T1000 (cell line): ENCODE measurements around the gene VIM.
"Not testable (repeated sequence)": the region's sequence is repeated elsewhere in the genome, so short reads cannot be mapped to it uniquely, and the experiment has no call there.

Source experiments
- DNase-seq: peaks from one replicate; lab custom pipeline; 2025; ENCODE audit warnings: mixed read lengths; lab: John Stamatoyannopoulos, UW

VIM gene

GRCh38 chr10:17232276-17232960 lies 4.4 kb downstream of the VIM start:
- no peak for DNase-seq

DNA sequence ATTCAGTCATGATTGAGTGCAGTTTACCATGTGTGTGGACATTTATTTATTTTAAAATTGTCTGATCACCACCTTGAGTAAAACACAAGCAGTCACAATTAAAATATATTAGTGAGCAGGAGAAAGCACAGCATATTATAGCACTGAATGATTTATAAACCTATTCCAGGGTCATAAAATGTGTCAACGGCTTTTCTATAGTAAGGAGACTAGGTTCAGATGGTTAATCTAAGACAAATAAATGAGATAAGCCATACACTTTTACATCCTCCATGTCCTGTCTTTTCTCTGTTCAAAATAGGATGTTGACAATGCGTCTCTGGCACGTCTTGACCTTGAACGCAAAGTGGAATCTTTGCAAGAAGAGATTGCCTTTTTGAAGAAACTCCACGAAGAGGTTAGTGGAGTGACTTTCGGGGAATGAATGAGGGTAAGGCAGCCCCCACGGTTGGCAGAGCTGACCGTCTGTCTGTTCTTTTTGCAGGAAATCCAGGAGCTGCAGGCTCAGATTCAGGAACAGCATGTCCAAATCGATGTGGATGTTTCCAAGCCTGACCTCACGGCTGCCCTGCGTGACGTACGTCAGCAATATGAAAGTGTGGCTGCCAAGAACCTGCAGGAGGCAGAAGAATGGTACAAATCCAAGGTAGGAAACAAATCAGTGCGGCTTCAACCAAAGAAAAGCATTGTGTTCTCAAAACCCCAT lies 5.4 kb downstream of the VIM start:
- no peak for DNase-seq

DNA sequence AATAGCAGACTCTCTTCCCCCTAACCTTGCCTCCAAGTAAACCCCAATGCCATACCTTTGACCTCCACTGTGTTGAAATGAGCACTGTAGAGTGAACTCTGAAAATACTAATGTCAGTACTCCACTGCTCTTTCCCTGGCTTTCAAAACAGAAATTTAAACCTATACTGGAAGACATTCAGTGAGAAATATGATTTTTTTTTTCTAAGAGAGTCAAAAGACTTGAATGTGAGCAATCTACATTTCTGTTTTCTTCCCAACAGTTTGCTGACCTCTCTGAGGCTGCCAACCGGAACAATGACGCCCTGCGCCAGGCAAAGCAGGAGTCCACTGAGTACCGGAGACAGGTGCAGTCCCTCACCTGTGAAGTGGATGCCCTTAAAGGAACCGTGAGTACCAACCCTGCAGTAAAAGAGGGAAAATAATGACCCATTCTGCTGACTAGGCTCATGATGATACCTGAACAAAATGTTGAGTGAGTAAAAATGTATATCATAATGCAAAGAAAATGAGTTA lies 6.4 kb downstream of the VIM start:
- DNase-seq = no peak

DNA sequence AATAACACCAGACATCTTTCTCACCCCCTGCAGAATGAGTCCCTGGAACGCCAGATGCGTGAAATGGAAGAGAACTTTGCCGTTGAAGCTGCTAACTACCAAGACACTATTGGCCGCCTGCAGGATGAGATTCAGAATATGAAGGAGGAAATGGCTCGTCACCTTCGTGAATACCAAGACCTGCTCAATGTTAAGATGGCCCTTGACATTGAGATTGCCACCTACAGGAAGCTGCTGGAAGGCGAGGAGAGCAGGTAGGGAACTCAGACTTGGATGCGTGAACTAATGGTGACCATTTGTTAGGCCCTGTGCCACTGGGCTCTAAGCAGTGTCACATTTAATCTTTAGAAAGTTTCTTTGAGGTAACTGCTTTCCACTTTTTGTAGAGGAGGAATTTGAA lies 7.1 kb downstream of the VIM start:
- no peak for DNase-seq

GRCh38 chr10:17236468-17237148 lies 8.6 kb downstream of the VIM start:
- no peak for DNase-seq

GRCh38 chr10:17237149-17237527 lies 9.1 kb downstream of the VIM start:
- no peak for DNase-seq

- DNase-seq = no peak
These were observed 9.9 kb downstream of the VIM start for GRCh38 chr10:17237915-17238444.

DNA sequence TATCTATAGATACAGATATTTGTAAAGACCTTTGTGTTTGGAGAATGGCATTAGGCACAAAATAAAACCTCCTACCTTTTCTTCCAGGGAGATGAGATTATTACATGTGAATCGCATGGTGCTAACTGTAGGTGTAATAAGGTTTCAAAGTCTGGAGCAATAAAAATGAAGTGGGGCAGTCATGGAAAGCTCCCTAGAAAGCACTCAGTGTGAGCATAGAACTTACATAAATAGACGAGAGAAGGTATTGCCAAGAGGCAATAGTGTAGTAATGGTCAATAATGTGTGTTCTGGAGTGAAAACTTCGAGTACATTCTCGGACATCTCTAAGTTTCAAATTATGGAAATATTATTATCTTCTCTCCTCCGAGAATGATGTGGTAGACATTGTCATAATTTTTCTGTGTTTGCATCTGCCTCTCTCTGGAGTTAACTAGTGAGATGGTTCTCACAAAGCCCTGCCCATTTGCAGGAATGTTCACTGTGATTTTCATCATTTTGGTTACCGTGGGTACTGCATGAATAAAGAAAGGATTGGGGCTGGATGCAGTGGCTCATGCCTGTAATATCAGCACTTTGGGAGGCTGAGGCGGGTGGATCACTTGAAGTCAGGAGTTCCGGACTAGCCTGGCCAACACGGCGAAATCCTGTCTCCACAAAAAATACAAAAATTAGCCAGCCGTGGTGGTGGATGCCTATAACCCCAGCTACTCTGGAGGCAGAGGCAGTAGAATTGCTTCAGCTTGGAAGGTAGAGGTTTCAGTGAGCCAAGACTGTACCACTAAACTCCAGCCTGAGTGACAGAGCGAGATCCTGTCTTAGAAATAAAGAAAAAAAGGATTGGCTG lies 10.6 kb downstream of the VIM start:
- DNase-seq = no peak

DNA sequence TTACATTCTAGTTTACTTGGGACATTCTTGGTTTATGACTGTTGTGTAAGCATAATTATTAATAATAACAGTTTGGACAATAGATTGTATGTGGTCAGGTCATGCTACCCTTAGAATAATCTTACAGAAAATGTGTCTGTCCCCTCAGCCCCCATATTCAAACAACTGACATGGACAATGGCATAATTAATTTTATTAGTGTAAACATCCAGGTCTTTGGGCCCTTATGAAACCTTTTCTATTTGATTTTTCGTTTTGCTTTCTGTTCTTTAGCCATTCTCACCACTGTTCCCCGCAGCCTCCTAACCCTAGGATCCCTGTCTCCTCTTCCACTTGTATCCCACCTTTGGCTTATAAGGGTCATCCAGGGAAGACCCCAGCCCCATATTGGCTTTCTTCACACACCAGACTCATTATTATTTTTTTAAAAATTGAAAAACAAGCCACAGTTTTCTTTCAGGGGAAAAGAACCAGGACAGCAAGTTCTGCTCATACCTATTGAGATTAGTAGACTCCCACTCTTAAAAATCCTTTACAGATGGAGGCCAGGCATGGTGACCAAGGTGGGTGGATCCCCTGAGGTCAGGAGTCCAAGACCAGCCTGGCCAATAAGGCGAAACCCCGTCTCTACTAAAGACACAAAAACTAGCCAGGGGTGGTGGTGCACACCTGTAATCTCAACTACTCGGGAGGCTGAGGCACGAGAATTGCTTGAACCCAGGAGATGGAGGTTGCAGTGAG lies 11.5 kb downstream of the VIM start:
- no peak for DNase-seq

DNA sequence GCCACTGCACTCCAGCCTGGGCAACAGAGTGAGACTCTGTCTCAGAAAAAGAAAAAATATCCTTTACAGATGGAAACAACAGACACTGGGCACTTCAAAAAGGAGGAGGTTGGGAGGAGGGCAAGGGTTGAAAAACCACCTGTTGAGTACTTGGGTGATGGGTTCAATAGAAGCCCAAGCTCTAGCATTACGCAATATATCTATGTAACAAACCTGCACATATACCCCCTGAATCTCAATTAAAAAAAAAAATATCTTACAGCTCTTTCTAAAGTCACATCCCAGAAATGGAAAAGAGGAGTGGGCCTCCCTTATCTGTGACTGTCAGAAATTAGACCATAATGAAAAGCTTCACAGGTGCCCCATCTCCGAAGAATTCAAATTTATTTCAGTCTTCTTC lies 12.1 kb downstream of the VIM start:
- no peak for DNase-seq

- no peak for DNase-seq
These were observed 12.6 kb downstream of the VIM start for GRCh38 chr10:17240616-17241015.

- DNase-seq = no peak
These were observed 13.7 kb downstream of the VIM start for GRCh38 chr10:17241611-17242333.

DNA sequence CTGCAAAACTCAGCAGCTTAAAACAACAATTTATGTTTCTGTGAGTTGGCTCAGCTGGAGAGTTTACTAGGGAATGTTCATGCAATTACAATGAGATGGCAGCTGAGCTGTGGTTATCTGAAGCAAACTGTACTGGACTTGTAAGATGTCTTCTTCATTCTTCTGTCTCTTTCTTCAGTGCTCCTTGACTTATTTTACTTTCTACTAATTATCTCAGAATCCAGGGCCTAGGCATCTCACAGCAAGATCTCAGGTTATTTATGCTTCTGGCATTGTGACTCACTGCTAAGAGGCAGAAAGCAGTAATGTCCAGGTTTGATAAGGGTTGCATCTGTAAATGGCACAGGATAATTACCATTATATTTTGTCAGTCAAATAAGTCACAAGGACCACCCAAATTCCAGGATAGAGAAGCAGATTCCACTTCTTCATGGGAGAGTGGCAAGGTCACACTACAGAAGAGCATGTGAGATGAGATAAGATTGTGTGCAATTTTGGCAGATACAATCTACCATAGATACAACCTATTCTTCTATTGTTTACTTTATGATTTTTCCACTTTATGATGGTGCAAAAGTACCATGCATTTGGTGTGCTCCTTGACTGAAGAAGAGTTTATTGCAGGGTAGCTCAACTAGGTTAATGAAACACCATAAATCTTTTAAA lies 16.8 kb downstream of the VIM start:
- no peak for DNase-seq

DNA sequence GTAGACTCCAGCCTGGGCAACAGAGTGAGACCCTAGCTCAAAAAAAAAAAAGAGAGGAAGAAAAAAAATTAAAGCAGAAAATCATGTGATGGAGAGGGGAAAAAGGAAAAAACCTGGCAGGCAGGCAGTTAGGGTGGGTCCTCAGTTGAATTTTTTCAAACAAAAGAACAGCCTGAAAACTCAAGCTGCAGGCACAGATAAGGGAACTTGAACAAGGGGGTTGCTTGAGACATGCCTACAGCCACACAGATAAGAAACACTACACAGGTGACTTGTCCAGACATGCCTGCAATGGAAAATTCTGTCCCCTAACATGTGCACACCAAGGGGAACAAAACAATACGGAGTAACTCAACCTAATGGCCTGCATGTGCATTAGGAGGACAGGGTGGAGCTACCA lies 19.2 kb downstream of the VIM start:
- no peak for DNase-seq

DNA sequence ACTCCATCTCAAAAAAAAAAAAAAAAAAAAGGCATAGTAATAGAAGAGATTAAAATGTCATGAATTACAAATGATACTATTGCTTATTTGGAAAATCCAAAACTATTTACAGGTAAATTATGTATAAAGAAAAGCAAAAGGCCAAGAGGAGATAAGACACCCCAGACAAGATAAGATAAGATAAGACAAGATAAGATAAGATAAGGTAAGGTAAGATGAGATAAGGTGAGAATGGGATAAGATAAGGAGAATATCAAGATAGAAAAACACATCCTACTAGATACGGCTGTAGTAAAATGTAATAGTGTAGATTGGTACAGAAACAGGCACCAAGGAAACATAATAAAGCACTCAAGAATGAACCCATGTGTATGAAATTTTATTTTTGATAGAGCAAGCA lies 20.9 kb downstream of the VIM start:
- no peak for DNase-seq

DNA sequence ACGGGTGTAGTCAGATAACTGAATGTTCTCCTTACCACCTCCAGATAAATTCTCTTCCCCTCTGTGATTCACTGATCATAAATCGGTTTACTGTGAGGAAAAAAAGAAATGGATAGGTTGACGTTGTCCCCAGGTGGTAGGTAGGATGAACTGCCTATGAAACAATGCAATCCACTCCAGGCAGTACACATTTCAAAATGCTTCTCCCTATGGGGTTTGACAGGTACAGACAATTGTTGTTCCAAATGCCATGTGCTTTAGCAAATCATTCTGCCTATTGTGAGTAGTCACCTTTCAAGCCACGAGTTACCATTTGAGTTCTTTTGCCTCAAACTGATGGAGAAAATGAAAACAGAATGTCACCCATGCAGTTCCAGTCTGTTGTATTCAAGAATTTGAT lies 21.8 kb downstream of the VIM start:
- no peak for DNase-seq

DNA sequence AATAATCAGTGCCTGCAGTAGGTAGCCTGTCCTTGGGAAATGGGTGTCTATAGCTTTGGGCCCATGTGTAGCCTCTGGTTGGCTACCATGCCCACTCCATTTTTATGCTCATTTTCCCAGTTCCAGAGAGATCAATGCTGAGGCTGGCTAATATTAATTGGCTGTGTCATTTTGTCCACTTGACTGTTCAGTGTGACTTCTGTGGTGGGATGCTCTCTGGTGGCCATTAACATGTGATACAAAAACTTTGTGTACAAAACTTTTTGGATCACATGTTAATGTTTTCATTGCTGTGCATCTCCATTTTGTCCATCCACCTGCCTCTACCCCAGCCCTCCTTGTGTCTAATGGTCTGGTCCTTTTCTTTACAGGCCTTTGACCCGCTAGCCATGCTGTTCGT lies 22.7 kb downstream of the VIM start:
- DNase-seq = no peak

DNA sequence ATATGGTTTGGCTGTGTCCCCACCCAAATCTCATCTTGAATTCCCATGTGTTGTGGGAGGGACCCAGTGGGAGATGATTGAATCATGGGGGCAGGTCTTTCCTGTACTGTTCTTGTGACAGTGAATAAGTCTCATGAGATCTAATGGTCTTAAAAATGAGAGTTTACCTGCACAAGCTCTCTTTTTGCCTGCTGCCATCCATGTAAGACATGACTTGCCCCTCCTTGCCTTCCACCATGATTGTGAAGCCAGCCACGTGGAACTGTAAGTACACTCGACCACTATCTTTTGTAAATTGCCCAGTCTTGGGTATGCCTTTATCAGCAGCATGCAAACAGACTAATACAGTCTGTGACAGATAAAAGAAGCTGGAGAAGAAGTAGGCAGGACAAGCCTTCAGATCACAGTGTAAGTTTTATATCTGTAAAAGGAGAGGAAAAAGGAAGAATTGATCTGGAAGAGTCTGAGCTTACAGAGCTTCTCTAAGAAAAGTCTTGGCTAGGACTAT lies 26.6 kb downstream of the VIM start:
- not testable (repeated sequence) for DNase-seq

- DNase-seq = no peak
These were observed 27.5 kb downstream of the VIM start for GRCh38 chr10:17255512-17255911.

GRCh38 chr10:17256051-17256450 lies 28.0 kb downstream of the VIM start:
- no peak for DNase-seq
